ENCODE data around the gene COL6A2.
"Not testable (repeated sequence)": the region's sequence is repeated elsewhere in the genome, so short reads cannot be mapped to it uniquely, and the experiment has no call there.

The COL6A2 gene

GRCh38 chr21:46126309-46127238, 28.7 kb downstream of the COL6A2 start:
- no peak for DNase-seq
- no peak for ATAC-seq

DNA sequence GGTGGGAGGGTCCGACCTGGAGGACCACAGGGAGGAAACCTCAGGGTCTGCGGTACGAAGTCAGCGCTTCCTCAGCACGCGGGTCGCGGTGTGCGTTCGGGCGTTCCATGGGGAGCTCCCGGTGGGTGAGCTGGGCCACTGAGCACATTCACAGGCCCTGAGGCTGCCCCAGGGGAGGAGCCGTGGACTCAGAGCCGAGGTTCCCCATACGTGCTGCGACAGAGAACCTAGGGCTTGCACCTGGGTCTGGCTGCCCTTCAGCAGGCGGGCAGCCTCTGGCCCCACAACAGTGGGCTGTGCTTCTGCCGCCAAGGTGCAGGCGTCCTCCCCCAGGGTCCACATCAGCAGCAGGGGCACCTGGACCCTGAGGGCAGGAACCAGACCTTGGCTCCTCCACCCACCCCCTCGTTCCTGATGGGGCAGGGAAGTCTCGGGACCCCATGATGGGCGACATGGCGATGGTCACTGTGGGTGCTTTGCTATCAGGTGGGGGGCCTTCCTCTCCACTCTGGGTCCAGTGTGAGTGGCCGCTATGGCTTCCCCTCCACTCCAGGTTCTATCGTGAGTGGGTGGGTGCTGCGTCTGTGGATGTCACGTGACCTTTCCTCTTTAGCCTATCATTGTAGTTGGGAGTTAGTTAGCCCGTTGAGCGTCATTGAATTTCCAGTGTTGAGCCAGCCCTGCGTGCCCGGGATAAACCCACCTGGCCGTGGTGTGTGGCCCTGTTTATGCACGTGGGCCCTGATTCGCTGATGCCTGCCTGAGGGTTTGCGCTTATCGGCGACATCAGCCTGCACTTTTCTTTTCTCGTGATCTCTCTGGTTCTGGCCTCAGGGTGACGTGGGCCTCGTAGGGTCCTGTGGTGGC, 29.6 kb downstream of the COL6A2 start:
- DNase-seq: no peak
- ATAC-seq: no peak

GRCh38 chr21:46128106-46128932, 30.4 kb downstream of the COL6A2 start:
- DNase-seq (no peak), ATAC-seq (no peak)

GRCh38 chr21:46128933-46129571, 31.1 kb downstream of the COL6A2 start:
- no peak for DNase-seq
- ATAC-seq: no peak

DNA sequence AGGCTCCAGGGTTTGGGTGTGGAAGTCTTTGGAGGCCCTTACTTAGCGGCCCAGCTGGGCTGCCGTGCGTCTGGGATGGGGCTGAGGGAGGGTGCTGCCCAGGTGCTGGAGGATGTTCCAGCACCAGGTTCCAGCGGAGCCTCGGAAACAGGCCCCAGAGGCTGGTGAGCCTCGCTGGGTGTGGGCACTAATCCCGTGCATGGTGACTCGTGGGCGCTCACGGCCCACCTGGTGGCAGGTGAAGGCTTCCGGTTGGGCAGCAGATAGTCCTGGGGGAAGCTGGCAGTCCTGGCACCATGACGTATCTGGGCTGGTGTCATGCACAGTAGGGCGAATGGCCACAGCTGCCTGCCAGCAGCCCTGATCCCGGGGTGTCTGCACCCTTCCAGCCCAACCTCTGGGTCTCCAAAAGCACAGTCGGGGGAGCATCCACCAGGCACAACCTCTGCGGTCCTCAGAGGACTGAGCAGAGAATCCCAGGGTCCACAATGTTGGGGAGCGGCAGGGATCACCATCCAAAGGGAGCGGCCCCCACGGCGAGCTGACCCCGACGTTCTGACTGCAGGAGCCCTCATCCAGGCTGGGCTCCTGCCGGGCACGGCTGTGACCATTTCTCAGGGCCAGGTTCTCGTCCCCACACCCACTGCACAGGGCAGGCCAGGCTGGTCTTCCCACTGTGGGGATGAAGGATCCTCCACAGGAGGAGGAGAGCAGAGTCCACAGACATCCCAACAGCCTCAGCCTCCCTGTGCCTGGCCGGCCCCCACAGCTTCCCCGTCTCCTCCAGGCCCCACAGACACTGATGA, 32.1 kb downstream of the COL6A2 start:
- DNase-seq (no peak), ATAC-seq (no peak)

GRCh38 chr21:46130831-46131587, 33.1 kb downstream of the COL6A2 start:
- ATAC-seq (no peak), DNase-seq (no peak)

DNA sequence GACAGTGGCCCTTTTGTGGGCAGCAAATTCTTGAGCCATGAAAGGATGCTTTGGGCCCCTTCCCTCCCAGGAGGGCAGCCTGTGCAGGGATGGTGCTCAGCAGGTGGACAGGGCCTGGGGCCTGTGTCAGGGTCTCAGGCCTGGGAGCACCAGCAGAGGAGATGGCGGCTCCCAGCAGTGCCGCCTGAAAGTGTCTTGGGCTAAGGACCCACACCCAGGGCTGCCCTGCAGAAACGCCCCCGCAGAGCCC, 33.6 kb downstream of the COL6A2 start:
- no peak for ATAC-seq

DNA sequence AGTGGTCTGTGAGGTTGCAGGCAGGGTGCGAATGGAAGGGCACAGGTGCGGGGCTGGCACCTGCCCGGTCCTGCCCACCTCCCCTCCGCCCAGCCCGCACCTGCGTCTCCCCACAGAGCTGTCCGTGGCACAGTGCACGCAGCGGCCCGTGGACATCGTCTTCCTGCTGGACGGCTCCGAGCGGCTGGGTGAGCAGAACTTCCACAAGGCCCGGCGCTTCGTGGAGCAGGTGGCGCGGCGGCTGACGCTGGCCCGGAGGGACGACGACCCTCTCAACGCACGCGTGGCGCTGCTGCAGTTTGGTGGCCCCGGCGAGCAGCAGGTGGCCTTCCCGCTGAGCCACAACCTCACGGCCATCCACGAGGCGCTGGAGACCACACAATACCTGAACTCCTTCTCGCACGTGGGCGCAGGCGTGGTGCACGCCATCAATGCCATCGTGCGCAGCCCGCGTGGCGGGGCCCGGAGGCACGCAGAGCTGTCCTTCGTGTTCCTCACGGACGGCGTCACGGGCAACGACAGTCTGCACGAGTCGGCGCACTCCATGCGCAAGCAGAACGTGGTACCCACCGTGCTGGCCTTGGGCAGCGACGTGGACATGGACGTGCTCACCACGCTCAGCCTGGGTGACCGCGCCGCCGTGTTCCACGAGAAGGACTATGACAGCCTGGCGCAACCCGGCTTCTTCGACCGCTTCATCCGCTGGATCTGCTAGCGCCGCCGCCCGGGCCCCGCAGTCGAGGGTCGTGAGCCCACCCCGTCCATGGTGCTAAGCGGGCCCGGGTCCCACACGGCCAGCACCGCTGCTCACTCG, 34.1 kb downstream of the COL6A2 start:
- no peak for DNase-seq
- no peak for ATAC-seq

More for the DNA sequence above, 33.6 kb downstream of the COL6A2 start:
- no peak for DNase-seq

- ATAC-seq: no peak
- no peak for DNase-seq
Observed at GRCh38 chr21:46135782-46136395, 38.0 kb downstream of the COL6A2 start.

DNA sequence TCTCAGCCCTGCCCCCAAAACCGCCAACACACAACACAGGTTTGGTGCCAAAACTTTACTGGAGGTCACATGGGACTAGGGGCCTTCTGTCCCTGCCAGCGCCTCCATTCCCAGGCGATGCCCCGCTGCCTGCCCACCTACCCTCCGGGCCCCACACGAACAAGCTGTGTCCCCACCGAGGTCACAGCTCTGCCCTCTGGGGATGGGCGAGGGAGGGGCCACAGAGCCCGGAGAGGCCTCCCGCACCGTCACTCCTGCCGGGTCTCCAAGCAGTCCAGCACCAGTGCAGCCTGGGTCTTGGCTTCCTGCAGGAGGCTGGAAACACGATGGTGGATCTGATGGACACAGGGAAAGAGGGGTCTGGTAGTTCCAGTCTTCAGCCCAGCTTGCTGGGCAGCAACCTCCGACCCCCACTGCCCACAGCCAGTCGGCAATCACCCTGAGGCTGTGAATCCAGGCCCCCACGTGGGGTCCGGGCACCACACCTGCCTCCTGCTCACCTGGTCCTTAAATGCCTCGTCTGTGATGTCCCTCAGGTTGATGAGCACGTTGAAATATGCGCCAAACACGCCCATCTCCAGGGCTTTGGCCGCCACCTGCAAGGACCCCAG, 38.9 kb downstream of the COL6A2 start:
- DNase-seq (no peak), ATAC-seq (no peak)

DNA sequence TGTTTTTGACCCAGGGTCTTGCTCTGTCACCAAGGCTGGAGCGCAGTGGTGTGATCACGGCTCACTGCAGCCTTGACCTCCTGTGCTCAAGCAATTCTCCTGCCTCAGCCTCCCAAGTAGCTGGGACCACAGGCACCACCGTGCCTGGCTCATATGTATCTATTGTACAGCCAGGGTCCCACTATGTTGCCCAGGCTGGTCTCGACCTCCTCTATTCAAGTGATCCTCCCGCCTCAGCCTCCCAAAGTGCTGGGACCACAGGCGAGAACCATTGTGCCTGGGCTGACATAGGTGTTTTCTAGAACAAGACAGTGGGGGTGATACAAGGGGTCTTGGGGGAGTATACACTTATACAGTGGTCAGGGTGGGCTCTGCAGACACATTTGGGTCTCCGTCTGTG, 40.0 kb downstream of the COL6A2 start:
- ATAC-seq (no peak), DNase-seq (no peak)

DNA sequence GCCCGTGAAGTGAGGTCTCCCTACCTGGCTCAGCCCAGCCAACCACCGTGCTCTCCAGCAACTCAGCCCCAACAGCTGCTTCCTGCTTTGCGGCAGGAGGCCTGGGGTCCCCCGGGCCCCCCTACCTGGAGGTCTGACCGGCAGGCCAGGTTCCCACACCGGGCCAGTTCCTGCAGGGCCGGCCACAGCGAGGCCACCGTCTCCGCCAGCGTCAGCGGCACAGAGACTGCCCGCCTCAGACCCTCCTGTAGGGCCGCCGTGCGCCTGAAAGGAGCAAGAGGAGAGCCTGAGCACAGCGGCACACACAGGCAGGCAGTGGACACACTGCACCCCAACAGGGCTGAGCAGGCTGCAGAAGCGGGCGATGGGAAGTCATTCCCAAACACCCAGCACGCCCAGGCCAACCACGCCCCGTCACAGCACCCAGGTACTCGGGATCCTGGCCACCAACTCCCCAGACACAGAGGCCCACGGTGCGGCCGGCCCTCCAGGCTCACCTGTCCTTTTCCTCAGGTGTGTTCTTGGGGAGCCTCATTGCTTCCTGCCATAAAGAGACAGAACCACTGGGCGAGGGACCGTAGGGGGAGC, 40.6 kb downstream of the COL6A2 start:
- ATAC-seq: no peak
- DNase-seq: no peak

DNA sequence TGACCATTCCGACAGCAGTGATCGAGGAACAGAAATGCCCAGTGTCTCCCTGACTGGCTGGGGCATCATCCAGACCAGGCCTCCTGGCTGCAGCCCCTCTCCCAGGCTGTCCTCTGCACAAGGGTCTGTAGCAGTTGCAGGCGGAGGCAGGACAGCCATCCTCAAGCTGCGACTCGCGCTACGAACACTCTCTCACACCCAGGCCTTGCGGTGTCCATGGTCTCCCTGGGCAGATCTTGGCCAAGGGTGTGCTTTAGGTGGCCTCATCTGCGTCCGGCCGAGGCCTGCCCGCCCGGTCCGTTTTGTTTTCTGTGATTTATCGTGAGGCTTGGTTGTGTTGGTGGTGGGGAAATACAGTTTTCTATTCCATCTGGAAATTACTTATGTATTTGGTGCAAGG, 41.8 kb downstream of the COL6A2 start:
- no peak for ATAC-seq
- no peak for DNase-seq

- not testable (repeated sequence) for DNase-seq, ATAC-seq
Observed at GRCh38 chr21:46140352-46141003, 42.6 kb downstream of the COL6A2 start.

DNA sequence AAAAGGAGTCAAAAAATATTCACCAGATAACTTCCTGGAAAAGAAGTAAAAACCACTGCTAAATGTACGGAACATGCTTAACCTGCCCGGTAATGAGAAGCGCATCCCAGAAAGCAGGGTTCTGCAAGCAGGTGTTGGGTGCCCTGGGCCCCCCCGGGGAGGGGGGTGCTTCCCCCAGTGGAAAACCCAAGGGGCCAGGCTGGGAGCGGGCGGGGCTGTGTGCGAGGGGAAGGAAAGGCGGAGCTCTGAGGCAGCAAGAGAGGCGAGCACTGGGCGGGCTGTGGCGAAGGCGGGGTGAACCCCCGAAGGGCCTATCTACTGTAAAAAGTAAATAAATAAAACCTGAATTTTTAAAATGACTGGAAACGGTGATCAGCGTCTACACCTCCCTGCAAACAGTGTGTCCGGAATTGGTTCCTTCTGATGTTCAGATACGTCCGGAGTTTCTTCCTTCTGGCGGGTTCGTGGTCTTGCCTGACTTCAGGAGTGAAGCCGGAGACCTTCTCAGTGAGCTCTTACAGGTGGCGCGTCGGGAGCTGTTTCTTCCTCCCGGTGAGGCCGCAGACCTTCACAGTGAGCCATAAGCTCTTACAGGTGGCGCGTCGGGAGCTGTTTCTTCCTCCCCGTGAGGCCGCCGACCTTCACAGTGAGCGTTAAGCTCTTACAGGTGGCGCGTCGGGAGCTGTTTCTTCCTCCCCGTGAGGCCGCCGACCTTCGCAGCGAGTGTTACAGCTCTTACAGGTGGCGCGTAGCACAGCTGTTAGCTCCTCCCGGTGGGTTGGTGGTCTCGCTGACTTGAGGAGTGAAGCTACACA, 44.1 kb downstream of the COL6A2 start:
- no peak for ATAC-seq
- no peak for DNase-seq

DNA sequence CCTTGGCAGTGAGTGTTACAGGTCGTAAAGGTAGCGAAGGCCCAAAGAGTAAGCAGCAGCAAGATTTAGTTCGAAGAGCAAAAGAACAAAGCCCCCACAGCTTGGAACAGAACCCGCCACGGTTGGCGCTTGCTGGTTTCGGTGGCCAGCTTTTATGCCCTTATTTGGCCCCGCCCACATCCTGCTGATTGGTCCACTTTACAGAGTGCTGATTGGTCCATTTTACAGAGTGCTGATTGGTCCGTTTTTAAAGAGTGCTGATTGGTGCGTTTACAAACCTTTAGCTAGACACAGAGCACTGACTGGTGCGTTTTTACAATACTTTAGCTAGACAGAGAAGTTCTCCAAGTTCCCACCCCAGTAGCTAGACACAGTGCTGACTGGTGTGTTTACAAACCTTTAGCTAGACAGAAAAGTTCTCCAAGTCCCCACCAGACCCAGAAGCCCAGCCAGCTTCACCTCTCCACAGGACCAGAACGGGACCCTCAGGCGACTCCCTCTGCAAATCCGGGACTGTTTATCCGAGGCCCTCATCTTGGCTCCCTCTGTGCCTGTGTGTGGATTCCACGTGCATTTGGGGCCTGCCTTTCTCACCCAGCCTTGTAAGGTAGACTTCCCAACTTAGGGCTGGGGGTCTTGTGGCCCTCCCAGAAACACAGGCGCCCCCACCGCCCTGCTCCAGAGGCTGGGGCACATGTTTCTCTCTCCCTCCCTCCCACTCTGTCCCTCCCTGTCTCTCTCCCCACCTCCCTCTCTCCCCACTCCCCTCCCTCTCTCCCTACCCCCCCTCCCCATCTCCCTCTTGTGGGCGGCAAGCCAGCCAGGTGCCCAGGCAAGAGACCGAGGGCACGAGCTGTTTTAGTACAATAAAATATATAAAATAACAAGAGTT, 44.9 kb downstream of the COL6A2 start:
- peak; percentile 43 for DNase-seq
- no peak for ATAC-seq

Data from stimulated activated naive CD8-positive, alpha-beta T cell treated with anti-CD3 and anti-CD28 coated beads, Interleukin-15, Interleukin-2, amounts not matched to agents 100 U/mL and 50 U/mL, for 24 hours (primary cell).